ENCODE measurements around the gene VWA3B.

The VWA3B gene

GRCh38 chr2:98201576-98201975, 114.6 kb downstream of the VWA3B start:
- Histone ChIP-seq H3K4me3 (ENCODE audit: low read length) (no peak overlapping the region), H3K27me3 (replicated peaks; ENCODE audit: insufficient read depth, low read length) (no peaks in the 10 kb centered on the region), H3K4me1 (ENCODE audit: low read length) (no peaks in the 10 kb centered on the region), H3K4me2 (ENCODE audit: low read depth, low read length) (no peak overlapping the region), H3K36me3 (replicated peaks; ENCODE audit: insufficient read depth, low read length) (no peaks in the 10 kb centered on the region), H3K27ac (ENCODE audit: low read length) (no peak overlapping the region), H3F3A (ENCODE audit: insufficient read depth, low read length) (no peaks in the 10 kb centered on the region), H3K79me2 (ENCODE audit: low read length) (no peaks in the 10 kb centered on the region), H3K9ac (ENCODE audit: low read length) (no peak overlapping the region), H2AFZ (ENCODE audit: low read length) (no peak overlapping the region), H4K20me1 (ENCODE audit: insufficient read depth, low read length) (no peaks in the 10 kb centered on the region), H3K9me2 (replicated peaks; ENCODE audit: insufficient read depth, low read length) (no peaks in the 10 kb centered on the region), H3K9me3 (replicated peaks; ENCODE audit: insufficient read depth, low read length) (no peaks in the 10 kb centered on the region)
- DNase-seq = no peak
- TF ChIP-seq EZH2phosphoT487 (IDR thresholded peaks at IDR 0.05; ENCODE audit: low read length) (no peak), EZH2 (optimal IDR thresholded peaks at IDR 0.05; ENCODE audit: low read depth, low read length) (no peak)
- TF ChIP-seq, protein P1, sequence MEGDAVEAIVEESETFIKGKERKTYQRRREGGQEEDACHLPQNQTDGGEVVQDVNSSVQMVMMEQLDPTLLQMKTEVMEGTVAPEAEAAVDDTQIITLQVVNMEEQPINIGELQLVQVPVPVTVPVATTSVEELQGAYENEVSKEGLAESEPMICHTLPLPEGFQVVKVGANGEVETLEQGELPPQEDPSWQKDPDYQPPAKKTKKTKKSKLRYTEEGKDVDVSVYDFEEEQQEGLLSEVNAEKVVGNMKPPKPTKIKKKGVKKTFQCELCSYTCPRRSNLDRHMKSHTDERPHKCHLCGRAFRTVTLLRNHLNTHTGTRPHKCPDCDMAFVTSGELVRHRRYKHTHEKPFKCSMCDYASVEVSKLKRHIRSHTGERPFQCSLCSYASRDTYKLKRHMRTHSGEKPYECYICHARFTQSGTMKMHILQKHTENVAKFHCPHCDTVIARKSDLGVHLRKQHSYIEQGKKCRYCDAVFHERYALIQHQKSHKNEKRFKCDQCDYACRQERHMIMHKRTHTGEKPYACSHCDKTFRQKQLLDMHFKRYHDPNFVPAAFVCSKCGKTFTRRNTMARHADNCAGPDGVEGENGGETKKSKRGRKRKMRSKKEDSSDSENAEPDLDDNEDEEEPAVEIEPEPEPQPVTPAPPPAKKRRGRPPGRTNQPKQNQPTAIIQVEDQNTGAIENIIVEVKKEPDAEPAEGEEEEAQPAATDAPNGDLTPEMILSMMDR (IDR thresholded peaks at IDR 0.05; ENCODE audit: low read length) = no peak

GRCh38 chr2:98205889-98206288, 118.9 kb downstream of the VWA3B start:
- Histone ChIP-seq H3K36me3 (replicated peaks; ENCODE audit: insufficient read depth, low read length) (no peaks in the 10 kb centered on the region), H3K9me3 (replicated peaks; ENCODE audit: insufficient read depth, low read length) (no peaks in the 10 kb centered on the region), H3K79me2 (ENCODE audit: low read length) (no peaks in the 10 kb centered on the region), H3K4me1 (ENCODE audit: low read length) (no peaks in the 10 kb centered on the region), H3K9me2 (replicated peaks; ENCODE audit: insufficient read depth, low read length) (no peaks in the 10 kb centered on the region), H3F3A (ENCODE audit: insufficient read depth, low read length) (no peaks in the 10 kb centered on the region), H3K9ac (ENCODE audit: low read length) (no peak overlapping the region), H3K27me3 (replicated peaks; ENCODE audit: insufficient read depth, low read length) (no peaks in the 10 kb centered on the region), H4K20me1 (ENCODE audit: insufficient read depth, low read length) (no peaks in the 10 kb centered on the region), H3K4me2 (ENCODE audit: low read depth, low read length) (no peak overlapping the region), H3K27ac (ENCODE audit: low read length) (no peak overlapping the region), H2AFZ (ENCODE audit: low read length) (no peak overlapping the region), H3K4me3 (ENCODE audit: low read length) (no peak overlapping the region)
- TF ChIP-seq, protein P1 (IDR thresholded peaks at IDR 0.05; ENCODE audit: low read length) = no peak
- TF ChIP-seq EZH2phosphoT487 (IDR thresholded peaks at IDR 0.05; ENCODE audit: low read length) (no peak), EZH2 (optimal IDR thresholded peaks at IDR 0.05; ENCODE audit: low read depth, low read length) (no peak)
- no peak for DNase-seq

- no peak overlapping the region for H2AFZ ChIP-seq (ENCODE audit: low read length)
- DNase-seq = no peak
- H3F3A ChIP-seq (ENCODE audit: insufficient read depth, low read length) = no peaks in the 10 kb centered on the region
- no peak overlapping the region for H3K4me2 ChIP-seq (ENCODE audit: low read depth, low read length)
- TF ChIP-seq EZH2 (optimal IDR thresholded peaks at IDR 0.05; ENCODE audit: low read depth, low read length) (no peak), EZH2phosphoT487 (IDR thresholded peaks at IDR 0.05; ENCODE audit: low read length) (no peak)
- no peaks in the 10 kb centered on the region for H3K27me3 ChIP-seq (replicated peaks; ENCODE audit: insufficient read depth, low read length)
- H3K9me3 ChIP-seq (replicated peaks; ENCODE audit: insufficient read depth, low read length) = no peaks in the 10 kb centered on the region
- no peak overlapping the region for H3K9ac ChIP-seq (ENCODE audit: low read length)
- no peaks in the 10 kb centered on the region for H3K36me3 ChIP-seq (replicated peaks; ENCODE audit: insufficient read depth, low read length)
- H3K9me2 ChIP-seq (replicated peaks; ENCODE audit: insufficient read depth, low read length) = no peaks in the 10 kb centered on the region
- H3K79me2 ChIP-seq (ENCODE audit: low read length) = no peaks in the 10 kb centered on the region
- no peaks in the 10 kb centered on the region for H4K20me1 ChIP-seq (ENCODE audit: insufficient read depth, low read length)
- no peak overlapping the region for H3K4me3 ChIP-seq (ENCODE audit: low read length)
- H3K27ac ChIP-seq (ENCODE audit: low read length) = no peak overlapping the region
- no peaks in the 10 kb centered on the region for H3K4me1 ChIP-seq (ENCODE audit: low read length)
These were observed 125.4 kb downstream of the VWA3B start for GRCh38 chr2:98212092-98213000.

- no peaks in the 10 kb centered on the region for H3K4me1 ChIP-seq (ENCODE audit: low read length)
- H3K9me2 ChIP-seq (replicated peaks; ENCODE audit: insufficient read depth, low read length) = no peaks in the 10 kb centered on the region
- no peaks in the 10 kb centered on the region for H3K9me3 ChIP-seq (replicated peaks; ENCODE audit: insufficient read depth, low read length)
- no peak overlapping the region for H2AFZ ChIP-seq (ENCODE audit: low read length)
- H4K20me1 ChIP-seq (ENCODE audit: insufficient read depth, low read length) = no peaks in the 10 kb centered on the region
- H3F3A ChIP-seq (ENCODE audit: insufficient read depth, low read length) = no peaks in the 10 kb centered on the region
- H3K4me2 ChIP-seq (ENCODE audit: low read depth, low read length) = no peak overlapping the region
- no peaks in the 10 kb centered on the region for H3K79me2 ChIP-seq (ENCODE audit: low read length)
- no peaks in the 10 kb centered on the region for H3K27me3 ChIP-seq (replicated peaks; ENCODE audit: insufficient read depth, low read length)
- H3K27ac ChIP-seq (ENCODE audit: low read length) = no peak overlapping the region
- no peak for DNase-seq
- no peaks in the 10 kb centered on the region for H3K36me3 ChIP-seq (replicated peaks; ENCODE audit: insufficient read depth, low read length)
- TF ChIP-seq, protein P1 (IDR thresholded peaks at IDR 0.05; ENCODE audit: low read length) = no peak
- TF ChIP-seq EZH2 (optimal IDR thresholded peaks at IDR 0.05; ENCODE audit: low read depth, low read length) = no peak
- TF ChIP-seq EZH2phosphoT487 (IDR thresholded peaks at IDR 0.05; ENCODE audit: low read length) = no peak
- no peak overlapping the region for H3K4me3 ChIP-seq (ENCODE audit: low read length)
- no peak overlapping the region for H3K9ac ChIP-seq (ENCODE audit: low read length)
These were observed 129.6 kb downstream of the VWA3B start for GRCh38 chr2:98216616-98217015.

Measured in MM.1S (cell line).